Stimulated activated naive CD8-positive, alpha-beta T cell treated with anti-CD3 and anti-CD28 coated beads, Interleukin-15, amount 100 ng/mL, for 72 hours (primary cell): ENCODE results near the gene USP8.
A peak's percentile ranks its signal among the peaks of the same experiment; 100 is the strongest.
"Not testable (repeated sequence)": the region's sequence is repeated elsewhere in the genome, so short reads cannot be mapped to it uniquely, and the experiment has no call there.

ENCODE experiments used
- ATAC-seq: fragments of 150-1000 bp; cut with Tn5 transposase; 2 replicates; pipeline ENCODE4 v1.10.0; 2021; ENCODE audit warnings: mild to moderate bottlenecking, moderate library complexity
- DNase-seq, 2 donors: peaks; one replicate each; pipeline ENCODE4 v3.0.0; 2021 to 2022
- H3K27ac Mint-ChIP-seq, 2 donors: one replicate each; pipeline ENCODE4 v1.8.0; 2022; ENCODE audit warnings: mild to moderate bottlenecking in 2 of 2, mixed read lengths in 2 of 2, moderate library complexity in 2 of 2
- H3K27me3 Mint-ChIP-seq: one replicate; pipeline ENCODE4 v1.8.0; 2022; ENCODE audit warnings: mixed read lengths
- H3K4me1 Mint-ChIP-seq: one replicate; pipeline ENCODE4 v1.8.0; 2022; ENCODE audit warnings: mild to moderate bottlenecking, mixed read lengths
- H3K4me3 Mint-ChIP-seq, 2 donors: one replicate each; pipeline ENCODE4 v1.8.0; 2022; ENCODE audit warnings: mild to moderate bottlenecking in 2 of 2, mixed read lengths in 2 of 2, moderate library complexity in 1 of 2
- H3K9me3 Mint-ChIP-seq, 2 donors: one replicate each; pipeline ENCODE4 v1.8.0; 2022; ENCODE audit warnings: mixed read lengths in 2 of 2

USP8 gene

GRCh38 chr15:50494547-50494946 is 70.3 kb downstream of the USP8 start:
- H3K9me3 Mint-ChIP-seq, DNase-seq, ATAC-seq, H3K4me1 Mint-ChIP-seq, H3K27ac Mint-ChIP-seq, H3K4me3 Mint-ChIP-seq, H3K27me3 Mint-ChIP-seq: not testable (repeated sequence)

- no peaks in the 10 kb centered on the region for H3K4me1 Mint-ChIP-seq
- no peaks in the 10 kb centered on the region for H3K9me3 Mint-ChIP-seq
- H3K4me3 Mint-ChIP-seq = no peak overlapping the region
- no peak overlapping the region for H3K27ac Mint-ChIP-seq
- DNase-seq (peak in 1 of 2 donors; percentile 13), ATAC-seq (peak; percentile 78)
- H3K27me3 Mint-ChIP-seq = no peaks in the 10 kb centered on the region
Observed at GRCh38 chr15:50496692-50497091, 72.5 kb downstream of the USP8 start.

- H3K27ac Mint-ChIP-seq = no peak overlapping the region
- ATAC-seq (no peak), DNase-seq (no peak)
Observed at GRCh38 chr15:50500352-50500751, 76.1 kb downstream of the USP8 start.

GRCh38 chr15:50501815-50502214 is 77.6 kb downstream of the USP8 start:
- no peak for ATAC-seq

More at GRCh38 chr15:50500352-50500751, 76.1 kb downstream of the USP8 start:
- Mint-ChIP-seq H3K4me3 (no peak overlapping the region), H3K9me3 (no peaks in the 10 kb centered on the region), H3K4me1 (peaks cover 5% of the 10 kb centered on the region), H3K27me3 (no peaks in the 10 kb centered on the region)

GRCh38 chr15:50503144-50503543 is 78.9 kb downstream of the USP8 start:
- Mint-ChIP-seq H3K27ac (peak overlapping the region in 1 of 2 donors; percentile 68), H3K9me3 (no peaks in the 10 kb centered on the region), H3K27me3 (no peaks in the 10 kb centered on the region), H3K4me1 (peaks cover 5% of the 10 kb centered on the region), H3K4me3 (no peak overlapping the region)
- DNase-seq (no peak), ATAC-seq (no peak)

More at GRCh38 chr15:50501815-50502214, 77.6 kb downstream of the USP8 start:
- Mint-ChIP-seq H3K27me3 (no peaks in the 10 kb centered on the region), H3K9me3 (no peaks in the 10 kb centered on the region), H3K27ac (peak overlapping the region in 1 of 2 donors; percentile 82), H3K4me1 (peaks cover 5% of the 10 kb centered on the region), H3K4me3 (no peak overlapping the region)
- DNase-seq = no peak

GRCh38 chr15:50505656-50506055 is 81.5 kb downstream of the USP8 start:
- not testable (repeated sequence) for H3K27me3 Mint-ChIP-seq, H3K9me3 Mint-ChIP-seq, H3K4me1 Mint-ChIP-seq, ATAC-seq, H3K4me3 Mint-ChIP-seq, DNase-seq
- peak overlapping the region; percentile 15 to 50 for H3K27ac Mint-ChIP-seq

GRCh38 chr15:50506121-50506520 is 81.9 kb downstream of the USP8 start:
- no peak overlapping the region for H3K4me3 Mint-ChIP-seq
- ATAC-seq (no peak), DNase-seq (no peak)
- peak overlapping the region in 1 of 2 donors; percentile 50 for H3K27ac Mint-ChIP-seq
- H3K27me3 Mint-ChIP-seq = no peaks in the 10 kb centered on the region
- peaks cover 5% of the 10 kb centered on the region for H3K4me1 Mint-ChIP-seq
- no peaks in the 10 kb centered on the region for H3K9me3 Mint-ChIP-seq

- Mint-ChIP-seq H3K4me1 (no peaks in the 10 kb centered on the region), H3K27ac (no peak overlapping the region), H3K4me3 (no peak overlapping the region), H3K9me3 (no peaks in the 10 kb centered on the region), H3K27me3 (no peaks in the 10 kb centered on the region)
- DNase-seq (no peak), ATAC-seq (no peak)
Observed at GRCh38 chr15:50513001-50513400, 88.8 kb downstream of the USP8 start.

GRCh38 chr15:50519740-50520425 is 95.7 kb downstream of the USP8 start:
- no peak overlapping the region for H3K4me3 Mint-ChIP-seq
- DNase-seq (no peak), ATAC-seq (no peak)
- H3K9me3 Mint-ChIP-seq = peaks cover 0 to 6% of the 10 kb centered on the region in 2 donors
- no peak overlapping the region for H3K27ac Mint-ChIP-seq
- H3K27me3 Mint-ChIP-seq = no peaks in the 10 kb centered on the region
- H3K4me1 Mint-ChIP-seq = no peaks in the 10 kb centered on the region

GRCh38 chr15:50523851-50524251 is 99.6 kb downstream of the USP8 start:
- no peaks in the 10 kb centered on the region for H3K27me3 Mint-ChIP-seq
- no peak for ATAC-seq
- no peak overlapping the region for H3K27ac Mint-ChIP-seq
- no peak overlapping the region for H3K4me3 Mint-ChIP-seq
- H3K9me3 Mint-ChIP-seq = peaks cover 0 to under 1% of the 10 kb centered on the region in 2 donors
- no peak for DNase-seq
- H3K4me1 Mint-ChIP-seq = no peaks in the 10 kb centered on the region

- H3K4me1 Mint-ChIP-seq = peaks cover 25% of the 10 kb centered on the region
- no peak overlapping the region for H3K27ac Mint-ChIP-seq
- no peak overlapping the region for H3K4me3 Mint-ChIP-seq
- no peaks in the 10 kb centered on the region for H3K9me3 Mint-ChIP-seq
- no peaks in the 10 kb centered on the region for H3K27me3 Mint-ChIP-seq
- ATAC-seq (no peak), DNase-seq (no peak)
Observed at GRCh38 chr15:50531163-50531562, 107.0 kb downstream of the USP8 start.

GRCh38 chr15:50531766-50532165 is 107.6 kb downstream of the USP8 start:
- peak overlapping the region in 1 of 2 donors; percentile 57 for H3K27ac Mint-ChIP-seq
- no peaks in the 10 kb centered on the region for H3K9me3 Mint-ChIP-seq
- peaks cover 25% of the 10 kb centered on the region for H3K4me1 Mint-ChIP-seq
- ATAC-seq = no peak
- no peak for DNase-seq
- no peak overlapping the region for H3K4me3 Mint-ChIP-seq
- no peaks in the 10 kb centered on the region for H3K27me3 Mint-ChIP-seq

GRCh38 chr15:50542887-50543210 is 118.6 kb downstream of the USP8 start:
- Mint-ChIP-seq H3K27me3 (peaks cover 14% of the 10 kb centered on the region), H3K4me1 (no peaks in the 10 kb centered on the region), H3K27ac (no peak overlapping the region), H3K9me3 (no peaks in the 10 kb centered on the region), H3K4me3 (no peak overlapping the region)
- no peak for ATAC-seq
- DNase-seq = no peak

GRCh38 chr15:50543556-50543955 is 119.4 kb downstream of the USP8 start:
- Mint-ChIP-seq H3K4me1 (no peaks in the 10 kb centered on the region), H3K9me3 (no peaks in the 10 kb centered on the region), H3K27ac (no peak overlapping the region), H3K4me3 (no peak overlapping the region), H3K27me3 (peaks cover 14% of the 10 kb centered on the region)
- DNase-seq (no peak), ATAC-seq (no peak)

- no peak for ATAC-seq
- H3K9me3 Mint-ChIP-seq = no peaks in the 10 kb centered on the region
- H3K4me1 Mint-ChIP-seq = no peaks in the 10 kb centered on the region
- H3K27me3 Mint-ChIP-seq = peaks cover 14% of the 10 kb centered on the region
- H3K4me3 Mint-ChIP-seq = no peak overlapping the region
- DNase-seq = no peak
- H3K27ac Mint-ChIP-seq = no peak overlapping the region
Observed at GRCh38 chr15:50544368-50544767, 120.2 kb downstream of the USP8 start.

GRCh38 chr15:50546566-50546965 is 122.4 kb downstream of the USP8 start, which contains the start of gene USP50:
Gene USP50 (minus strand): TSS chr15:50546666. CDS start chr15:50546525, 141 bp downstream.
- peak within 1 kb of the TSS in 1 of 2 donors; percentile 48 for H3K27ac Mint-ChIP-seq
- H3K4me3 Mint-ChIP-seq = no peak within 1 kb of the TSS

GRCh38 chr15:50549326-50549725 is 125.1 kb downstream of the USP8 start:
- ATAC-seq (no peak), DNase-seq (no peak)
- H3K27me3 Mint-ChIP-seq = no peaks in the 10 kb centered on the region
- H3K9me3 Mint-ChIP-seq = no peaks in the 10 kb centered on the region
- no peak overlapping the region for H3K4me3 Mint-ChIP-seq
- no peaks in the 10 kb centered on the region for H3K4me1 Mint-ChIP-seq
- H3K27ac Mint-ChIP-seq = no peak overlapping the region

More at GRCh38 chr15:50546566-50546965, 122.4 kb downstream of the USP8 start, which contains the start of gene USP50:
- Mint-ChIP-seq H3K4me1 (no peaks in the 10 kb centered on the region), H3K9me3 (no peaks in the 10 kb centered on the region), H3K27me3 (peaks cover 14% of the 10 kb centered on the region)
- no peak for ATAC-seq
- no peak for DNase-seq
